Cerebellar nuclear complex (tissue), 1 donor: ENCODE measurements around the gene ENTHD1.
"Not testable (repeated sequence)": the region's sequence is repeated elsewhere in the genome, so short reads cannot be mapped to it uniquely, and the experiment has no call there.

Experiments used
- DNase-seq, 2 experiments: peaks; one replicate each; lab custom pipeline; 2025; lab: John Stamatoyannopoulos, UW

Gene ENTHD1

GRCh38 chr22:39898997-39899396 lies 5.4 kb upstream of the ENTHD1 start:
- DNase-seq: no peak

GRCh38 chr22:39897841-39898240 lies 4.3 kb upstream of the ENTHD1 start:
- DNase-seq: no peak

GRCh38 chr22:39896313-39896996 lies 2.9 kb upstream of the ENTHD1 start:
- no peak for DNase-seq

- no peak for DNase-seq
These were observed 2.1 kb upstream of the ENTHD1 start for GRCh38 chr22:39895682-39896081.

GRCh38 chr22:39894554-39895092 lies 1.1 kb upstream of the ENTHD1 start:
- no peak for DNase-seq

- DNase-seq: not testable (repeated sequence)
These were observed 3.6 kb downstream of the ENTHD1 start for GRCh38 chr22:39889924-39890323.

- no peak for DNase-seq
These were observed 10.5 kb downstream of the ENTHD1 start for GRCh38 chr22:39883057-39883456.

- DNase-seq: no peak
These were observed 12.8 kb downstream of the ENTHD1 start for GRCh38 chr22:39880722-39881121.

- no peak for DNase-seq
These were observed 16.3 kb downstream of the ENTHD1 start for GRCh38 chr22:39877079-39877845.

- DNase-seq: not testable (repeated sequence)
These were observed 18.2 kb downstream of the ENTHD1 start for GRCh38 chr22:39875176-39875885.

- no peak for DNase-seq
These were observed 19.6 kb downstream of the ENTHD1 start for GRCh38 chr22:39873965-39874364.

- no peak for DNase-seq
These were observed 21.0 kb downstream of the ENTHD1 start for GRCh38 chr22:39872548-39872947.

- DNase-seq: no peak
These were observed 22.4 kb downstream of the ENTHD1 start for GRCh38 chr22:39871008-39871798.

GRCh38 chr22:39869797-39870196 lies 23.8 kb downstream of the ENTHD1 start:
- DNase-seq: not testable (repeated sequence)

- DNase-seq: no peak
These were observed 24.8 kb downstream of the ENTHD1 start for GRCh38 chr22:39868741-39869140.

- DNase-seq: no peak
These were observed 33.5 kb downstream of the ENTHD1 start for GRCh38 chr22:39859903-39860588.

- DNase-seq: no peak
These were observed 37.0 kb downstream of the ENTHD1 start for GRCh38 chr22:39856588-39856987.

- no peak for DNase-seq
These were observed 40.8 kb downstream of the ENTHD1 start for GRCh38 chr22:39852799-39853198.

- no peak for DNase-seq
These were observed 41.8 kb downstream of the ENTHD1 start for GRCh38 chr22:39851606-39852315.

- DNase-seq: no peak
These were observed 46.1 kb downstream of the ENTHD1 start for GRCh38 chr22:39847477-39847876.
